ENCODE data around the gene CEBPB.
"Not testable (repeated sequence)": the region's sequence is repeated elsewhere in the genome, so short reads cannot be mapped to it uniquely, and the experiment has no call there.

The CEBPB gene

GRCh38 chr20:50192364-50193198, 2.0 kb downstream of the CEBPB start:
- peak; percentile 57 to 68 (median 60) for DNase-seq (ENCODE audit: low read depth in 2 of 3, low spot score in 2 of 3)

GRCh38 chr20:50193199-50193835, 2.7 kb downstream of the CEBPB start:
- DNase-seq (ENCODE audit: low read depth in 2 of 3, low spot score in 2 of 3), result no peak

GRCh38 chr20:50193836-50194421, 3.3 kb downstream of the CEBPB start:
- no peak for DNase-seq (ENCODE audit: low read depth in 2 of 3, low spot score in 2 of 3)

- no peak for DNase-seq (ENCODE audit: low read depth in 2 of 3, low spot score in 2 of 3)
Measured at GRCh38 chr20:50194422-50194830, 3.8 kb downstream of the CEBPB start.

GRCh38 chr20:50194831-50195523, 4.3 kb downstream of the CEBPB start:
- DNase-seq (ENCODE audit: low read depth in 2 of 3, low spot score in 2 of 3), result no peak

GRCh38 chr20:50195524-50196120, 5.0 kb downstream of the CEBPB start:
- no peak for DNase-seq (ENCODE audit: low read depth in 2 of 3, low spot score in 2 of 3)

GRCh38 chr20:50196248-50196647, 5.6 kb downstream of the CEBPB start:
- DNase-seq (ENCODE audit: low read depth in 2 of 3, low spot score in 2 of 3), result no peak

GRCh38 chr20:50196896-50197295, 6.3 kb downstream of the CEBPB start:
- no peak for DNase-seq (ENCODE audit: low read depth in 2 of 3, low spot score in 2 of 3)

- no peak for DNase-seq (ENCODE audit: low read depth in 2 of 3, low spot score in 2 of 3)
Measured at GRCh38 chr20:50197463-50198179, 7.0 kb downstream of the CEBPB start.

GRCh38 chr20:50198180-50198666, 7.6 kb downstream of the CEBPB start:
- no peak for DNase-seq (ENCODE audit: low read depth in 2 of 3, low spot score in 2 of 3)

GRCh38 chr20:50198716-50199115, 8.1 kb downstream of the CEBPB start:
- DNase-seq (ENCODE audit: low read depth in 2 of 3, low spot score in 2 of 3), result no peak

- no peak for DNase-seq (ENCODE audit: low read depth in 2 of 3, low spot score in 2 of 3)
Measured at GRCh38 chr20:50199703-50200102, 9.1 kb downstream of the CEBPB start.

- no peak for DNase-seq (ENCODE audit: low read depth in 2 of 3, low spot score in 2 of 3)
Measured at GRCh38 chr20:50200482-50201104, 10.0 kb downstream of the CEBPB start.

- DNase-seq (ENCODE audit: low read depth in 2 of 3, low spot score in 2 of 3), result not testable (repeated sequence)
Measured at GRCh38 chr20:50201710-50202109, 11.1 kb downstream of the CEBPB start.

GRCh38 chr20:50202677-50203076, 12.0 kb downstream of the CEBPB start:
- no peak for DNase-seq (ENCODE audit: low read depth in 2 of 3, low spot score in 2 of 3)

- DNase-seq (ENCODE audit: low read depth in 2 of 3, low spot score in 2 of 3), result no peak
Measured at GRCh38 chr20:50203951-50204937, 13.6 kb downstream of the CEBPB start.

GRCh38 chr20:50207026-50207425, 16.4 kb downstream of the CEBPB start:
- DNase-seq (ENCODE audit: low read depth in 2 of 3, low spot score in 2 of 3), result no peak

- DNase-seq (ENCODE audit: low read depth in 2 of 3, low spot score in 2 of 3), result no peak
Measured at GRCh38 chr20:50208085-50208491, 17.5 kb downstream of the CEBPB start.

- not testable (repeated sequence) for DNase-seq (ENCODE audit: low read depth in 2 of 3, low spot score in 2 of 3)
Measured at GRCh38 chr20:50208815-50209214, 18.2 kb downstream of the CEBPB start.
